Midbrain (tissue), 1 donor: ENCODE data around the gene TRMT44.
"Not testable (repeated sequence)": the region's sequence is repeated elsewhere in the genome, so short reads cannot be mapped to it uniquely, and the experiment has no call there.

Source experiments
- DNase-seq: peaks from one replicate; lab custom pipeline; 2025; lab: John Stamatoyannopoulos, UW

The TRMT44 gene

DNA sequence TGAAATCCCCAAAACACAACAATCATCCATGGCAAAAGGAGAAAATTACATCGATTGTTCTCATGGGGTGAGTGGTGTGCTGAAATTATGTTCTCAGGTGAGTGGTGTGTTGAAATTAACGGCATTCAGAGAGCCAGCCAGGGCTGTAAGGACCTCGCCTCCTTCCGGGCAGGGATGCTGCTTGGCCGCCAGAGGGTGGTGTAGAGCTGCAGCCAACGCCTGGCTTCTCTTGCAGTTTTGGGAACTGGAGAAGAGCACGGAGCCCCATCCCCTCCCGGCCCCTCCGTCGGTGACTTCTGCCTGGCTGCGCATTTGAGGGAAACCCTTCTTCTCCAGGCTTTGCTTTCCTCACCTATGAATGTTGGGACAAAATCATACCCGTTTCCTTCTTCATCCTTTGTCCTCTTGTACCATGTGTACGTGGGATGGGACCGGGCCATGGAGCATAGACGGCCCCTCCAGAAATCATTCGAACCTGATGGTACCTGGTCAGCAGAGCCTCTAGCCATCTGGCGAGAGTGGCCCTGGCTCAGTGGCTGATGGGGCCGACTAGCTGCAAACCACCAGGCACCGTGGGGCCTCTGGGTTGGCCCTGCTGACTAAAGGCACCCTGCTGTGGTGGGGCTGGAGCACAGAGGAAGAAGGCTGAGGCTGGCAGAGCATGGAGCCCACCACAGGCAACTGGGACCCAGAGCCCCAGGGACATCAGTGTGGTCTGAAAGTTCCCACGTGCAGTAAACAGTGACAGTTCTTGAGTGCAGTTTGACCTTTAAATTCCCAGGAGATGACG lies 28.4 kb downstream of the TRMT44 start:
- peak; percentile 59 for DNase-seq

DNA sequence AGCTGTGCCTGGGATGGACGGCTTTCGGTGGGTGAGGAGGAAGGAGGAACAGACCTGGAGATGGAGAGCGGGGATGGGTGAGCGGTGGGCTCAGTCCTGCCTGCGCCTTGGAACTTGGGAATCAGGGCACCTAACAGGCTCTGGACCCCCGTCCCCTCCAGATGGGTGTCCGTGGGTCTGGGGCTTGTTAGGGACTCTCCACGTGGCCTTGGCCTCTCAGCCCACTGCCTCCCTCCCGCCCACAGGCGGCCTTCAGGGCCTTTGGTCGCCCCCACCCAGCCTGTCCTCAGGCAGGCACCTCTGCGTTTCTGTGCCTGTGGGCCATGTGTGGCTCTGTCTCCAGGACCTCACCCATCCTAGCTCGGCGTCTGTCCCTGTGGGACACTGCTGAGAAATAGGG lies 29.0 kb downstream of the TRMT44 start:
- no peak for DNase-seq

DNA sequence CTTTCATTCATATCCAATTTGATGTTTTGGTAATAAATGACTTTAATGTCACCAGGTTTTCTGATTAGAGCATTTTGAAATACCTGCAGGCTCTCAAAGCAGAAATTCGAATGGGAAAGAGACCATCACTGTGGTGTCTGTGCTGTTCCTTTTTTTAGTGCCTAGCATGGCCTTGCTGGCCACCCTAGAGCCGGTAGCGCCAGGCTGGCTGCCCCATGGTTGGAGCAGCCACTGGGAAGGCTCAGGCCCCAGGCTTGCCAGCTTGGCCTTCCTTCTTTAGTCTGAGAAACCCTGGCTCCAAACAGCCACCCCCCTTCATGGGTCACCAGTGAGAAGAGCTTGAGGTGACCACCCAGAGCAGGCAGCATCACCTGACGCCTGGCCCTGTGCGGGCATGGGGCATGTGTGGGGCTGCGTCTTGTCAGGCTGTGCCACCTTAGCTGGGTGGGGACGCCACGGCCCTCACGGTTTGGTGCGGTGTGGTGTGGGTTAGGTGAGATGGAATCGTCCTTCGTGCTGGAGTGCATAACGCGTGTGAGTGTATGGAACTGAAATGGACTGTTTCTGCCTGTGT lies 30.0 kb downstream of the TRMT44 start:
- DNase-seq: no peak

DNA sequence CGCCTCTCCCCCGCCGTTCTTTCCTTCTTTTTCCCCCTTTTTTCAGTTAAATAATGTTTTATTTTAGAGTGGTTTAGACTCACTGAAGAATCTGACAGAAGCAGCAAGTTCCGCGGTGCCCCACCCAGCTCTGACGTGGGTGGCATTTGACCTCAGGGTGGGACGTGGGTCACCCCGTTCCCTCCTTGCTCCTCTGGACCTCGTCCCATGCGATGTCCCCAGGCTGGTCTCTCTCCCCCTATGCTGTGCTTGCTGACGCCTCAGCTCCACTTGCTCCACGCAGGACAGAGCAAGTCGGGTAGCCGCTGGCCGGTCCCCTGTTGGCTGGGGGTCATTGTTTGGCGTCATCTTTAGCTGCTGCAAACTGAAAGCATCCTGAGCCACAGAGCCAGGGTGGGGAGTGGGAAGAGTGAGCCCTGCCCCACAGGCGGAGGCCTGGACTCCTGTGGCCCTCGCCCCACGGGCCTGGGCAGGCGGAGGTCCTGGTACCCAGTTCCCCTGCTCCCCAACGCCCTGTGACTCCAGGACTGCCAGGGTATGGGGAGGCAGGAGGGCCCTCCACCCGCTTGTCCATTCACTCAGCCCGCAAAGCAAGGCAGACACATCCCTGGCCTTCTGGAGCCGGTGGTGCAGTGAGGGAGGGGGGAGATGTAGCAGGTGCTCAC lies 30.8 kb downstream of the TRMT44 start:
- no peak for DNase-seq

DNA sequence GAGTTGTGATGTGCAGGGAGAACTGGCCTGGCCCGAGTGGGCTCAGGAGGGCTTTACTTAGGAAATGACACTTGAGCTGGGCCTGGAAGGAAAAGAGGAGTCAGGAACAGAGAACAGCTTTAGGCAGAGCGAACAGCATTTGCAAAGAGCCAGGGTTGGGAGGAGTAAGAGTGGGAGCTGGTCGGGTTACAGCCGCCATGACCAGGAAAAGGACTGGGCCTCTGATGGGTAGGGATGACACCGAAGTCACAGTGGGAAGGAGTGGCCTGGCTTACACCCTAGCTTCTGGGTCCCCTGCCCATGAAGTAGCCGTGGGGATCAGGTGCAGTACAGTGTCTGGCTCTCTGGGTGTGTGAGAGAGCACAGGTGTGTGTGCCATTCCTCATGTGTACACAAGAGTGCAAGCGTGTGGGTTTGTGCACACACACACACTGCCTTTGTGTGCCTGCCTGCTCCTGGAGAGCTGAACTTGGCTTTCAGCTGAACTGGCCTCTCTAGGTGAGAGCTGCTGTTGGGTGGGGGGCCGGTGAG lies 31.6 kb downstream of the TRMT44 start:
- no peak for DNase-seq

DNA sequence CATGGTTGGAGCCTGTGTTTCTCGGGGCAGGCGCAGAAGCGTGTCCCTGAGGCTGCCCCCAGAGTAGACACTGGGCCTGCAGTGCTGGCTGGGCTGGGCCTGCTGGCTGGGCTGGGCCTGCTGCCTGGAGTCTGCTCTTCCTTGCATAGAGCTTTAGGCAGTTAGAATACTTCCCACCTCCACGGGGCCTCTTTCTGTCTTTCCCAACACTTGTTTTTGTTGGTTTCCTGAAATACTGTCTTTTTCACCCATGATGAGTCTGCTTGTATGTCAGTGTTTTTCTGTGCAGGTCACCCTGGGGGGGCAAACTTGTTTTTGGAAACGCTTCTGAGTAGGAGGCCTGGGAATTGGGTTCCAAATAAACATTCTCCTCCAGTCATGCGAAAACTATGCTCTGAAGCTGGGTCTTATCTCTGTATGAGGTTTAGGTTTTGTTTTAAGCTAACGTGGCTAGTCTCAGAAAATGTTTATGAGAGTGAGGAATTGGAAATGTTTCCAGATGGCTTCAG lies 32.2 kb downstream of the TRMT44 start:
- no peak for DNase-seq

DNA sequence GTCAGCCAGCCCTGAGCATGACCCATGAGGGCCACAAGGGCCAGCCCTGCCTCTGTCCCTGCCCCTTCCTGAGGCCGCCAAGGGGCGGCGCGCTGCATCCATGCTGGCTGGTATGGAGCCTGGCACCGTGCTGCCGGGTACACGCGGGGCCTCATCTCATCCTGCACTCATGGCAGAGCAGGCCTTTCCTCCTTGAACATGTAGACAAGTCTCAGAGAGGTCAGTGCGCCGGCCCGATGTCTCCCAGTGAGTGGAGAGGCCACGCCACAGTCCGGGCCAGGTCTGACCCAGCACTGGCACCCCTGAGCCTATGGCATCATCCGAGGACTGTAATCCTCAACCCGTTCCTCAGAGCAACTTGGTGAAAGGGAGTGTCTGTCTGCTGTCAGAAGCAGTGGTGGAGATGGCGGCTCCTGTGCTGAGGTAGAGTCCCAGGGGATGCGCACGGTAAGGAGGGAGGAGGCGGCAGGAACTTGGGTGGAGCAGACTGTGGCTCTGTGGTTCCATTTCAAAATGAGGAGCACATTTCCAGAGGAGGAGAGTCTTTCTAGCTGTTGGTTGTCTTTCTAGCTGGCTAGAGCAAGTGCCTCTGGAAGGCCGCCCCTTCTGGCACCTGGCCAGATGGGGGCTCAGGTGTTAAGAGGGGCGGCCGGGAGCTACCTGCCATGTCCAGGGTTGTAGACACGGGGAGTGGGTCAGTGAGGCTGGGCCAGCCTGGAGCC lies 32.8 kb downstream of the TRMT44 start:
- DNase-seq: no peak

DNA sequence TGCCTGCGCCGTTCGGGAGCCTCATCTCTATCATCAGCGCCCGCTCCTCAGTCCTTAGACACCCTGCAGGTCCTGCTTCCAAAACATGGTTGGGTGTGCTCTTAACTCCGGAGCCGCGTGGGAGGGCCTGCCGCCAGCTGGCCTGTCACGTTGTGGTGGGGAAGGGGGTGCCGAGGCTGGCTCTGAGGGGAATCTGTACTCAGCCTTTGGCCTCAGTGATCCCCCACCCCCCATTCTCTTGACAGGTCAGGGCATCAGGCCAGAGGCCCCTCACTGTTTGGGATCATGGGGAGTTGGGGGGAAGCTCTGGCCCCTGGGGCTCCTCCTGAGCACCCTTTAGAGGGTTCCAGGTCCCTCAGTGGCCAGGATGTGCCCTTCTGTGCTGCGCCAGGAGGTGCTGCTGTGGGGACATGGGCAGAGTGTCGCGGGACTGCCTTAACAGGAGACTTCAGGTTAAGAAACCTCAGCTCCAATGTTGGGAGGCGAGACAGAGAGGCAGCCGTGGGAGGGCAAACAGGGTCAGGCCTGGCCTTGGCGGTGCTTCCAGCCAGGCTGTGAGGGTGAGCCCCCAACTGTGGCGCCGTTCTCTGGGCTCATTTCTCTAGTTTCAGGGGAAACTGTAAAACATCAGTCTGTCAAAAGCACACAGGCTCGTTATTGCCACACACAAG lies 33.5 kb downstream of the TRMT44 start:
- no peak for DNase-seq

DNA sequence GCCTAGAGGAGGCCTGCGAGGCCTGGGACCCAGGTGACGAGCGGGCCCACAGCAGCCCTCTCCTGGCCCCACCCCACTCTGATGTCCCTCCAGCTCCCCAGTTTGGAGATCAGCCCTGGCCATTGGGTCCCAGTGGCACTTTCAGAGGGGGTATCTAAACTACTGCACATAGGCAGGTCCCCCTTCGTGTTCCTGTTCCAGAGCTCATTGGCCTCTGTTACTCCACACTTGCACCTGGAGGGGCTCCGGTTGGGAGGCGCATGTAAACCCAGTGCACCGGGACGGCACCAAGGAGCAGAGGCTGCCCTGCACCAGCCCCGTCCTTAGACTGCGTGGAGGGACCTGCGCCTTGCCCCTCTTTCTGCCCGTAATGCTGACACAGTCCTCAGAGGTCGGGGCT lies 34.3 kb downstream of the TRMT44 start:
- DNase-seq: no peak

DNA sequence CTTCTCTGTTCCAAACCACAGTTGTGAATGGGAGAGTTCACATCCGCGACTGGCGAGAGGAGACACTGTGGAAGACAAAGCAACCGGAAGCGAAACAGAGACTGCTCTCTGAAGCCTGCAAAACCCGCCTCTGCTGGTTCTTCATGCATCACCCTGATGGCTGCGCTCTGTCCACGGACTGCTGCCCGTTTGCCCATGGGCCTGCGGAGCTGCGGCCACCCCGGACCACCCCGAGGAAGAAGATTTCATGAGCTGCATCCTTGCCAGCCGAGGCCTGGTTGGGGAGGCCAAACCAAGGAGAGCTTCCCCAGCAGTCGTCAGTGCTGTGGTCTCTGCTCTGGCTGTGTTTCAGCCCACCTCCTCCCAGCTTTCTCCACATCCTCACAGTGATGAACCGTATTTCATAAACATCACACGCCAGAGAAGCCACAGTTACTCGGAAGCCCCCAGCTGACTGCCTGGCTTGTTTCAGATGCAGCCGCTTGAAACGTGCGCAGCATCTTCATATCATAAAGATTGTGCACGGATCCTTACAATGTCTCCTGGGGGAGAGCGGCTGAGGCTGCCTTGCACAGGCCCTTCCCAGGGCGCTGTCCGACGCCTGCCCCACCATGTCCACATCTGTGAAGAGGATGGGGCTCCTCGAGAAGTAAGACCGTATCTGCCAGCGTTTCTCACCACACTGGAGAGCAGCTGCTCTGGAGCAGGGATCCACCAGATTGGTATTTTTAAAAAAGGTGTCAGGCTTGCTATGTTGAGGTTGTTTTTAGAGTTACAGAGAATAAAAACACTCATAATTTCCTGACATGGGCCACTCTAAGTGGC lies 35.4 kb downstream of the TRMT44 start:
- DNase-seq: no peak

DNA sequence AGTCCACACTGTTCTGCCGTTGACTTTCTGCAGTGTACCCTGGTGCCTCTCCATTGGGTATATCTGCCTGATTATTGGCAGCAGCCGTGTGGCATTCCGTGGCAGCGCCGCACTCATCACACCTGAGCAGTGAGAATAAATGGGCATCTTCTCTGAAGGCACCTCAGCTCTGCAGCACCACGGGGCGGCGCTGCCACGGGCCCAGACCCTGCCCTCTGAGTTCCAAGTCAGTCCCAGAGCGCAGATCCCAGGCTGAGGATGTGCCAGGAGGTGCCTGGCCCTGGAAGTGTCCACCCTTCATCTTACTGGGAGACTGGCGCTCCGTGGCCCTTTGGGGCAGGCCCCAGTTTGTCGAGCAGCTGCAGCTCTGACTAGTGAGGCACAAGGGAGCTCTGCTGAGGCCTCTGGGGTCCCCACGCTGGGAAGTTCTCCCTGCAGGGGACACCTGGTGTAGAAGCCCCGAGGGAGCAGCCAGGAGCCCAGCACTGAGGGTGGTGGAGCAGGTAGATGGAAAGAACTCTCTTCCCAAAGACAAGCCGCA lies 36.6 kb downstream of the TRMT44 start:
- DNase-seq: no peak

DNA sequence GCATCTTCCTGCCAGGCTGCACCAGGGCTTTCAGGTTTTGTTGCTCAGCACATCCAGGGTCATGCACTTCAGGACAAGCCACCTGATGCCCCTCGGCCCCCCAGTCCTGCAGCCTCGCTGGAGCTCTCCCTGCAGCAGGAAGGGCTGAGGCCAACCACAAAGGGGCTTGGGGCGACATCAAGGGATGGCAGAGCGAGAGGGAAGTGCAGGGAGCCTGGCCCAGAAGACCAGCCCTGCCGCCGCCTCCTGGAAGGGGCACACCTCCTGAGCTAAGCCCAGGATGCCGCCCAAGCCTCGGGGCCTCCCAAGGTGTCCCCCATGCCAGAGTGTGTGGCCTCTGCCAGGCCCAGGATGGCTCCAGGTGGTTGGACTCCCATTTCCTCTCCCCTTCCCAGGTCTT lies 37.1 kb downstream of the TRMT44 start:
- DNase-seq: no peak

DNA sequence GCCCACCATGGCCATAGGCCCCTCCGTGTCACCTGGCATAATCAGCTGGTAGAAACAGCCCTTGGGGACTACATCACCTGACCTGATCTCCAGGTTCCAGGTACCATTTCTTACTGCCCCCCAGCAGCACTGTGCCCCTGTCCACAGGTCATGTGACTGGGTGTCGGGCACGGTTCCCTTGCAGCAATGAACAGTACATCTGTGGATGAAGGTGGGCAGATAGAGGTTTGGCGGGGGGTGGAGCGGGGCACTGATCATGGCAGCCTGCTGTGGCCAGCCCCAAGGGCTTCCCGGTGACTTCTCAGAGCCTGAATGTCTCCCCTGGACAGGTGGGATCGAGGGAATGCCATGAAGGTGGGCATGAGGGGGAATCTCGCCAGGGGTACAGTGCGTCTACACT lies 37.8 kb downstream of the TRMT44 start:
- DNase-seq: no peak

DNA sequence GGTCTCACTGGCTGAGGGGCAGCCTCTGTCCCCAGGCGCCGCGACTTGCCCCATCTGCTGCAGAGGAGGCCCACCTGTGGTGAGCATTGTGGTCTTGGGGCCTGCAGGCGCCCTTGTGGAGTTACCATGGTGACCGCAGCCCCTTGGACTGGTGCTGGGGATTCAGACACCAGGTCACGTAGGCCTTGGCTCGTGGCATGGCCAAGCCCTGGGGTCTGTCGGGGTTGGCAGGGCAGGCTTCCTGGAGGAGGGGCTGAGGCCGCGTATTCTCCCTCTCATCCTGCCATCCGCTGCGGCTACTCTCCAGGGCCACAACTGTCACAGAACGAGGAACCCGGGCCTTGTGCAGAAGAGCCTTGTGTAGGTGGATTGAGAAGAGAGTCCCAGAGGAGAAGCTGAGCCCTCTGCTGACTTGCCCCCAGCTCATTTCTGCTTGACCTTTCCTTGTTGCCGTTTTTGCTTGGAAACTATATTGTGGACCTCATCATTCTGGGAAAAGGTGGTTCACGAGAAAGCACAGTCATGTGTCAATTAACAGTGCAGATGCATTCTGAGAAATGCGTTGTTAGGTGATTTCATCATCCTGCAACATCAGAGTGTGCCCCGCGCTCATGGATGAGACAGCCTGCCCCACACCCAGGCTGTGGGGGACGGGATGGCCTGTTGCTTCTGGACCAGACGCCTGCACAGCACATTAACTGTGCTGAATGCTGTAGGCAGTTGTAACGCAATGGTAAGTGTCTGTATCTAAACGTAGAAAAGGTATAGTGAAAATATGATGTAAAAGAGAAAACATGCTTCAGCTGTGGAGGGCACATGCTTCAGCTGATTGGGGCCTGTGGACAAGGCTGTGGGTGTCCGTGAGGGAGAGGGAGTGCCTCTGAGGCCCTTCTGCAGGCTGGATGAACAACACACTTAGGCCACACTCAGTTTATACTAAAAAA lies 38.5 kb downstream of the TRMT44 start:
- DNase-seq: no peak

DNA sequence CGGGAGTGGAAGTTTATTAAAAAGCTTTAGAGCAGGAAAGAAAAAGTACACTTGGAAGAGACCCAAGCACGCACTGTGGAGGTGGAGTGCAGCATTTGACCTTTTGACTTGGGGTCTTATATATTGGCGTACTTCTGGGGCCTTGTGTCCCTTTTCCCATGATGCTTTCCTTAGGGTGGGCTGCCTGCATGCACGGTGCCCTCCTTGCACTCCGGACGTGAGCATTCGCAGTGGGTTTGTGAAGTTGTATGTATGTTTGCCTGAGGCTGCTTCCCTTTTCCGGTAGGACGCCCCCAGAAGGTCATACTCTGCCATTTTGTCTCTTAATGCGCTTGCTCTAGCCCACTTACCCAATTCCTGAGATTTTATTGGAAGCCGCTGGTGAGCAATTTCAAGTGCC lies 39.6 kb downstream of the TRMT44 start:
- no peak for DNase-seq

DNA sequence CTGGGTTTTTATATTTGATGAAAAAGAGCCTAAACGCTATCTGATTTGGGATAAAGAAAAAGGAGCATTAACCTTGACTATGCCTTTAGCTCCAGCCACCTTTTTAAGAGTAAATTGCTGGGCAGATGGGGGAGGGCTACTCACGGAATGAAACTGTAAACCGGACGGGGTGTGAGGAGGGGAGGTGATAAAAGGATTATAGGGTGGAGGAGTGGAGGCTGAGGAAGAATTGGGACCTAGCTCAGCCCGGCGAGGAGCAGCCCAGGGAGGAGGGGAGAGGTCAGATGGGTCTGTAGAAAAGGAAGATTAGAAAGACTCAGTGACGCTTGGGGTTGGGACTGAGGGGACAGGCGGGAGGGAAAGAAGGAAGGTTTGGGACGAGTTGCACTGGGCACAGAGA lies 46.1 kb downstream of the TRMT44 start:
- not testable (repeated sequence) for DNase-seq

DNA sequence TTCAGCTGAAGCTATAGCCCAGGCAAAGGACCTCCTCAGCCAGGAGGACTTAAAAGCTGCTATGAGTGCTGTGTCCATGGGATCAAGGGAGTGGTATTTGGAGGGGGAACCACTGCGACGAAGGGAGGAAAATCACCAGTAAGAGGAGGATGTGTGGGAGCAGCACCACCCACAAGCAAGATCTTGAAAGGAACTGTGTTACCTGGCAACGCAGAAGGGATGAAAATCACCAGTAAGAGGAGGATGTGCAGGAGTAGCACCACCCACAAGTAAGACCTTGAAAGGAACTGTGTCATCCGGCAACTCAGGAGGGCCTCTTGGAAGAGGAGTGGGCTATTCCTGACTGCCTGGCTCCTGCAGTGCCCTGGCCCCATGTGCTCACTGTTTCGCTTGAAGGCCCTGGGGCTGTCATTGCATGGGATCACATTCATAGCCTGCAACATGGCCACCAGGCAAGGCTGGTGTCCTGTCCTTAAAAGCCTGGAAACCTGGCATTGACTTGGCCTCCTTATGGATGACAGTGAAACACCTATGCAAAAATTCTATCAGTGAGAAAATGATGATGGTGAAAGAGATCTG lies 48.3 kb downstream of the TRMT44 start:
- DNase-seq: no peak

DNA sequence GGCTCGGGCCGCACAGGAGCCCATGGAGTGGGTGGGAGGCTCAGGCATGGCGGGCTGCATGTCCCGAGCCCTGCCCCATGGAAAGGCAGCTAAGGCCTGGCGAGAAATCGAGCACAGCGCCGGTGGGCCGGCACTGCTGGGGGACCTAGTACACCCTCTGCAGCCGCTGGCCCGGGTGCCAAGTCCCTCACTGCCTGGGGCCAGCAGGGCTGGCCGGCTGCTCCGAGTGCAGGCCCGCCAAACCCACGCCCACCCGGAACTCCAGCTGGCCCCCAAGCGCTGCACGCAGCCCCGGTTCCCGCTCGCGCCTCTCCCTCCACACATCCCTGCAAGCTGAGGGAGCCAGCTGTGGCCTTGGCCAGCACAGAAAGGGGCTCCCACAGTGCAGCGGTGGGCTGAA lies 50.9 kb downstream of the TRMT44 start:
- DNase-seq: not testable (repeated sequence)

DNA sequence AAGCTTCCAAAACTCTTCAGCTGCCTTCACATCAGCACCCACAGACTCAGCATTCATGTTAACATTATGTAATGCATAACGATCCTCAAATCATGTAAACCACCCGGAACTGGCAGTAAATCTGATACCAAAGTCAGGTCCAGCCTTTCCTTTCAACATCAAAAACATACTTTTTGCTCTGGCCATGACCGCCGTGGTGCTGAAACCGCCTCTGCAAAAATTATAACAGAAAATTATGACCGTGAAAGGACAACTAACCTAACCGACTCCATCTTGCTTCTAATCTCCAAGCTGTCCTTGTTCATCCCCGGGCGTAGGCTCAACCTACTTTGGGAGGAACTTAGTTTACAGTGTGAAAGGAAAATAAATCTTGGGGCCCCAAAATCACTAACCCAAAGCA lies 51.6 kb downstream of the TRMT44 start:
- no peak for DNase-seq
